Osteocyte (in vitro differentiated cells): Measurements from ENCODE around the gene FNDC3B. TPM values are rescaled to one million over a fixed set of nuclear protein-coding genes. Genes with fewer than 3 reads are reported as not detected.

Experiments used
- DNase-seq: peaks from one replicate; pipeline ENCODE4 v3.0.0; 2021; ENCODE audit warnings: mixed read lengths; ENCODE audit not compliant: unreplicated experiment; ENCODE audit errors: extremely low spot score
- H3K27ac Mint-ChIP-seq: one replicate; pipeline ENCODE4 v1.8.0; 2021; ENCODE audit warnings: mild to moderate bottlenecking, mixed read lengths; ENCODE audit not compliant: unreplicated experiment
- H3K27me3 Mint-ChIP-seq: one replicate; pipeline ENCODE4 v1.8.0; 2021; ENCODE audit warnings: mixed read lengths; ENCODE audit not compliant: unreplicated experiment
- H3K36me3 Mint-ChIP-seq: one replicate; pipeline ENCODE4 v1.8.0; 2021; ENCODE audit warnings: mixed read lengths; ENCODE audit not compliant: unreplicated experiment
- H3K4me1 Mint-ChIP-seq: one replicate; pipeline ENCODE4 v1.8.0; 2021; ENCODE audit warnings: mixed read lengths; ENCODE audit not compliant: unreplicated experiment
- H3K4me3 Mint-ChIP-seq: one replicate; pipeline ENCODE4 v1.8.0; 2021; ENCODE audit warnings: mild to moderate bottlenecking, moderate library complexity, mixed read lengths; ENCODE audit not compliant: unreplicated experiment
- H3K9me3 Mint-ChIP-seq: one replicate; pipeline ENCODE4 v1.8.0; 2021; ENCODE audit warnings: mixed read lengths; ENCODE audit not compliant: unreplicated experiment
- CTCF ChIP-seq: fragments of 200-600 bp; sonication (generic); IDR thresholded peaks from 2 replicates; pipeline ENCODE4 v1.5.0; 2021; ENCODE audit warnings: antibody characterized with exemption, mild to moderate bottlenecking, moderate library complexity
- total RNA-seq: library from RNA; stranded (reverse); gene quantifications from 2 replicates; pipeline ENCODE4 v1.2.1, GENCODE V29; 2021

The FNDC3B gene
- total RNA-seq, 1 donor from 2014 or later: 240 TPM

DNA sequence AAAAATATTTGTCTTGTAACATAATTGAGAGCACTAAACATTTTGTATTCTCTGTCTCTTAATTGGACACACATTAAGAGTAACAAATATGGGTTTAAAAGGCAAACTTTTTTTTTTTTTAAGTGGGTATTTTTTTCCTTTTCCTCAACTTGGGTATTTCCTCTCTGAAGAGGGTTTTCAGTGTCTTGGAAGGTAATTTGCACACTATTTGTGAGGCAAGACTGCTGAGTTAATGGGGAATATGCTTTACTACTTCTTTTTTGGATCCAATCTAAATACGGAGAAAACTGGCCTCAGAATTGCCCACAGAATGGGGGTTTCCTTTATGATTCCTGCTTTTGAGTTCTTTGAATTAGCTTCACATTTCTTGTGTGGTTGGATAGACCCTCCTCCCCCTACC is 105.2 kb downstream of the FNDC3B start:
- Mint-ChIP-seq H3K4me1 (peaks cover 59% of the 10 kb centered on the region), H3K9me3 (no peaks in the 10 kb centered on the region), H3K27ac (peak overlapping the region; percentile 48), H3K36me3 (peaks cover 29% of the 10 kb centered on the region), H3K4me3 (no peak overlapping the region), H3K27me3 (no peaks in the 10 kb centered on the region)
- no peak for DNase-seq
- TF ChIP-seq CTCF: no peak

- no peak for TF ChIP-seq CTCF
- no peaks in the 10 kb centered on the region for H3K27me3 Mint-ChIP-seq
- H3K36me3 Mint-ChIP-seq: peaks cover 29% of the 10 kb centered on the region
- no peak for DNase-seq
- H3K4me1 Mint-ChIP-seq: peaks cover 55% of the 10 kb centered on the region
- H3K27ac Mint-ChIP-seq: peak overlapping the region; percentile 48
- H3K9me3 Mint-ChIP-seq: no peaks in the 10 kb centered on the region
- no peak overlapping the region for H3K4me3 Mint-ChIP-seq
Observed at GRCh38 chr3:172145031-172145686, 105.8 kb downstream of the FNDC3B start.

DNA sequence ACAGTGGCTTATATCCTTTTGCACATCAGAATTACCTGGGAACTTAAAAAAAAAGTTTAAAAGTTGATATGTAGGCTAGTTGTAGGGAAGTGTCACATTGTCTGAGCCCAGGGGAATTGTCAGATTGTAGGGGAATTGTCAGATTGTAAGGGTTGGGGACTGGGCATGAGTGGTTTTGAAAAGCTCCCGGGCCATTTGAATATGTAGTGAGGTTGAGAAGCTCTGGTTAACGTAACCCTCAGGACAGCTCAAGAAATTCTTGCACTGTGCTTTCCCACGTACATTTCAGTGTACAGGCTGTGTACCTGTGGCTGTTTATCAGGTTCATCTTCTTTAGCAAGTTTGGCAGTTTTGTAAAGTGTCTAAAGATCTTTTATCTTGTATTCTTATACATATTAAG is 107.0 kb downstream of the FNDC3B start:
- Mint-ChIP-seq H3K4me3 (no peak overlapping the region), H3K9me3 (no peaks in the 10 kb centered on the region), H3K27me3 (no peaks in the 10 kb centered on the region), H3K27ac (no peak overlapping the region), H3K36me3 (peaks cover 34% of the 10 kb centered on the region), H3K4me1 (peaks cover 48% of the 10 kb centered on the region)
- TF ChIP-seq CTCF: no peak
- no peak for DNase-seq

GRCh38 chr3:172147113-172147818 is 107.9 kb downstream of the FNDC3B start:
- no peak for TF ChIP-seq CTCF
- H3K27me3 Mint-ChIP-seq: no peaks in the 10 kb centered on the region
- H3K27ac Mint-ChIP-seq: peak overlapping the region; percentile 4
- peaks cover 47% of the 10 kb centered on the region for H3K4me1 Mint-ChIP-seq
- H3K9me3 Mint-ChIP-seq: no peaks in the 10 kb centered on the region
- H3K4me3 Mint-ChIP-seq: no peak overlapping the region
- no peak for DNase-seq
- H3K36me3 Mint-ChIP-seq: peaks cover 34% of the 10 kb centered on the region

GRCh38 chr3:172148241-172148640 is 108.9 kb downstream of the FNDC3B start:
- peaks cover 30% of the 10 kb centered on the region for H3K36me3 Mint-ChIP-seq
- H3K9me3 Mint-ChIP-seq: no peaks in the 10 kb centered on the region
- no peaks in the 10 kb centered on the region for H3K27me3 Mint-ChIP-seq
- H3K27ac Mint-ChIP-seq: peak overlapping the region; percentile 8
- H3K4me1 Mint-ChIP-seq: peaks cover 49% of the 10 kb centered on the region
- no peak for DNase-seq
- no peak overlapping the region for H3K4me3 Mint-ChIP-seq
- no peak for TF ChIP-seq CTCF
